ENCODE results near the gene P2RY13.

Gene P2RY13
- 0 reads per million in 9 experiments for total RNA-seq

GRCh38 chr3:151329363-151329762 is at the start of gene P2RY13:
TSS of gene P2RY13 (minus strand) at chr3:151329549. CDS start at chr3:151329528, 21 bp downstream.
- ATAC-seq (replicated peaks) (no peak), DNase-seq (no peak)
- Mint-ChIP-seq H3K27me3 (peaks cover 9 to 24% of the 10 kb centered on the region in 2 donors), H3K27ac (no peak within 1 kb of the TSS), H3K36me3 (ENCODE audit: insufficient read depth) (no peaks in the 10 kb centered on the region), H3K4me3 (peak within 1 kb of the TSS in 1 of 2 donors; percentile 59), H3K9me3 (no peaks in the 10 kb centered on the region), H3K4me1 (ENCODE audit: low read depth in 2 of 2) (peaks cover 2 to 5% of the 10 kb centered on the region in 2 donors)

- ATAC-seq (replicated peaks) (no peak), DNase-seq (no peak)
- H3K9me3 Mint-ChIP-seq = no peaks in the 10 kb centered on the region
- H3K4me1 Mint-ChIP-seq (ENCODE audit: low read depth in 2 of 2) = no peaks in the 10 kb centered on the region
- no peak overlapping the region for H3K4me3 Mint-ChIP-seq
- no peak overlapping the region for H3K27ac Mint-ChIP-seq
- peaks cover 0 to 5% of the 10 kb centered on the region in 2 donors for H3K27me3 Mint-ChIP-seq
- no peaks in the 10 kb centered on the region for H3K36me3 Mint-ChIP-seq (ENCODE audit: insufficient read depth)
Observed at GRCh38 chr3:151377768-151378385, 48.5 kb upstream of the P2RY13 start.

GRCh38 chr3:151372063-151372820 is 42.9 kb upstream of the P2RY13 start:
- ATAC-seq (replicated peaks) = no peak
- Mint-ChIP-seq H3K4me1 (ENCODE audit: low read depth in 2 of 2) (no peaks in the 10 kb centered on the region), H3K9me3 (no peaks in the 10 kb centered on the region), H3K27ac (no peak overlapping the region), H3K4me3 (no peak overlapping the region), H3K27me3 (peaks cover 0 to 5% of the 10 kb centered on the region in 2 donors), H3K36me3 (ENCODE audit: insufficient read depth) (no peaks in the 10 kb centered on the region)
- no peak for DNase-seq

GRCh38 chr3:151371526-151371925 is 42.2 kb upstream of the P2RY13 start:
- Mint-ChIP-seq H3K27ac (no peak overlapping the region), H3K36me3 (ENCODE audit: insufficient read depth) (no peaks in the 10 kb centered on the region), H3K27me3 (peaks cover 0 to 5% of the 10 kb centered on the region in 2 donors), H3K4me3 (no peak overlapping the region), H3K4me1 (ENCODE audit: low read depth in 2 of 2) (no peaks in the 10 kb centered on the region), H3K9me3 (no peaks in the 10 kb centered on the region)
- DNase-seq (no peak), ATAC-seq (replicated peaks) (no peak)

- no peak for ATAC-seq (replicated peaks)
- Mint-ChIP-seq H3K27me3 (peaks cover 0 to 8% of the 10 kb centered on the region in 2 donors), H3K9me3 (no peaks in the 10 kb centered on the region), H3K36me3 (ENCODE audit: insufficient read depth) (no peaks in the 10 kb centered on the region), H3K27ac (no peak overlapping the region), H3K4me3 (no peak overlapping the region), H3K4me1 (ENCODE audit: low read depth in 2 of 2) (no peaks in the 10 kb centered on the region)
- DNase-seq = no peak
Observed at GRCh38 chr3:151367448-151367847, 38.1 kb upstream of the P2RY13 start.

- DNase-seq = no peak
- Mint-ChIP-seq H3K4me3 (no peak overlapping the region), H3K9me3 (no peaks in the 10 kb centered on the region), H3K27me3 (peaks cover 0 to 12% of the 10 kb centered on the region in 2 donors), H3K27ac (no peak overlapping the region), H3K4me1 (ENCODE audit: low read depth in 2 of 2) (no peaks in the 10 kb centered on the region), H3K36me3 (ENCODE audit: insufficient read depth) (no peaks in the 10 kb centered on the region)
- ATAC-seq (replicated peaks) = no peak
Observed at GRCh38 chr3:151366993-151367392, 37.6 kb upstream of the P2RY13 start.

GRCh38 chr3:151362751-151363174 is 33.4 kb upstream of the P2RY13 start:
- Mint-ChIP-seq H3K27me3 (peaks cover 0 to 9% of the 10 kb centered on the region in 2 donors), H3K4me1 (ENCODE audit: low read depth in 2 of 2) (no peaks in the 10 kb centered on the region), H3K27ac (no peak overlapping the region), H3K4me3 (no peak overlapping the region), H3K9me3 (no peaks in the 10 kb centered on the region), H3K36me3 (ENCODE audit: insufficient read depth) (no peaks in the 10 kb centered on the region)
- no peak for DNase-seq
- no peak for ATAC-seq (replicated peaks)

- no peak overlapping the region for H3K4me3 Mint-ChIP-seq
- DNase-seq = no peak
- no peaks in the 10 kb centered on the region for H3K9me3 Mint-ChIP-seq
- H3K27ac Mint-ChIP-seq = no peak overlapping the region
- H3K4me1 Mint-ChIP-seq (ENCODE audit: low read depth in 2 of 2) = no peaks in the 10 kb centered on the region
- peaks cover 0 to 6% of the 10 kb centered on the region in 2 donors for H3K27me3 Mint-ChIP-seq
- H3K36me3 Mint-ChIP-seq (ENCODE audit: insufficient read depth) = no peaks in the 10 kb centered on the region
- ATAC-seq (replicated peaks) = no peak
Observed at GRCh38 chr3:151357463-151357850, 28.1 kb upstream of the P2RY13 start.

- H3K27me3 Mint-ChIP-seq = peaks cover 0 to under 1% of the 10 kb centered on the region in 2 donors
- no peak for ATAC-seq (replicated peaks)
- H3K27ac Mint-ChIP-seq = no peak overlapping the region
- no peaks in the 10 kb centered on the region for H3K9me3 Mint-ChIP-seq
- H3K4me3 Mint-ChIP-seq = no peak overlapping the region
- no peaks in the 10 kb centered on the region for H3K36me3 Mint-ChIP-seq (ENCODE audit: insufficient read depth)
- H3K4me1 Mint-ChIP-seq (ENCODE audit: low read depth in 2 of 2) = no peaks in the 10 kb centered on the region
- DNase-seq = no peak
Observed at GRCh38 chr3:151356794-151357462, 27.6 kb upstream of the P2RY13 start.

- Mint-ChIP-seq H3K4me3 (no peak overlapping the region), H3K4me1 (ENCODE audit: low read depth in 2 of 2) (peaks cover 0 to 3% of the 10 kb centered on the region in 2 donors), H3K27ac (no peak overlapping the region), H3K9me3 (no peaks in the 10 kb centered on the region), H3K27me3 (peaks cover 11 to 34% of the 10 kb centered on the region in 2 donors), H3K36me3 (ENCODE audit: insufficient read depth) (no peaks in the 10 kb centered on the region)
- DNase-seq = no peak
- ATAC-seq (replicated peaks) = no peak
Observed at GRCh38 chr3:151351648-151352047, 22.3 kb upstream of the P2RY13 start.

- DNase-seq (no peak), ATAC-seq (replicated peaks) (no peak)
- no peak overlapping the region for H3K27ac Mint-ChIP-seq
- H3K27me3 Mint-ChIP-seq = peaks cover 11 to 38% of the 10 kb centered on the region in 2 donors
- peaks cover 2 to 7% of the 10 kb centered on the region in 2 donors for H3K4me1 Mint-ChIP-seq (ENCODE audit: low read depth in 2 of 2)
- H3K9me3 Mint-ChIP-seq = no peaks in the 10 kb centered on the region
- H3K4me3 Mint-ChIP-seq = no peak overlapping the region
- H3K36me3 Mint-ChIP-seq (ENCODE audit: insufficient read depth) = no peaks in the 10 kb centered on the region
Observed at GRCh38 chr3:151351219-151351618, 21.9 kb upstream of the P2RY13 start.

- peaks cover 7 to 10% of the 10 kb centered on the region in 2 donors for H3K4me1 Mint-ChIP-seq (ENCODE audit: low read depth in 2 of 2)
- H3K9me3 Mint-ChIP-seq = no peaks in the 10 kb centered on the region
- H3K4me3 Mint-ChIP-seq = no peak overlapping the region
- H3K36me3 Mint-ChIP-seq (ENCODE audit: insufficient read depth) = no peaks in the 10 kb centered on the region
- H3K27ac Mint-ChIP-seq = no peak overlapping the region
- DNase-seq (no peak), ATAC-seq (replicated peaks) (no peak)
- peaks cover 11 to 44% of the 10 kb centered on the region in 2 donors for H3K27me3 Mint-ChIP-seq
Observed at GRCh38 chr3:151350656-151351055, 21.3 kb upstream of the P2RY13 start.

GRCh38 chr3:151347432-151347831 is 18.1 kb upstream of the P2RY13 start:
- DNase-seq (no peak), ATAC-seq (replicated peaks) (no peak)
- H3K4me1 Mint-ChIP-seq (ENCODE audit: low read depth in 2 of 2) = peaks cover 7 to 10% of the 10 kb centered on the region in 2 donors
- peaks cover 11 to 53% of the 10 kb centered on the region in 2 donors for H3K27me3 Mint-ChIP-seq
- H3K27ac Mint-ChIP-seq = no peak overlapping the region
- no peaks in the 10 kb centered on the region for H3K9me3 Mint-ChIP-seq
- H3K4me3 Mint-ChIP-seq = no peak overlapping the region
- H3K36me3 Mint-ChIP-seq (ENCODE audit: insufficient read depth) = no peaks in the 10 kb centered on the region

All from effector memory CD8-positive, alpha-beta T cell (primary cell).